ENCODE data around the gene KIF3A. TPM values are rescaled to one million over a fixed set of nuclear protein-coding genes. Genes with fewer than 3 reads are reported as not detected.

KIF3A gene
- total and polyA plus RNA-seq, 2 of the 8 experiments (the other 6 are each of a cell fraction or from before 2014, with no cell fraction given) = 3.1 to 13.1 TPM

DNA sequence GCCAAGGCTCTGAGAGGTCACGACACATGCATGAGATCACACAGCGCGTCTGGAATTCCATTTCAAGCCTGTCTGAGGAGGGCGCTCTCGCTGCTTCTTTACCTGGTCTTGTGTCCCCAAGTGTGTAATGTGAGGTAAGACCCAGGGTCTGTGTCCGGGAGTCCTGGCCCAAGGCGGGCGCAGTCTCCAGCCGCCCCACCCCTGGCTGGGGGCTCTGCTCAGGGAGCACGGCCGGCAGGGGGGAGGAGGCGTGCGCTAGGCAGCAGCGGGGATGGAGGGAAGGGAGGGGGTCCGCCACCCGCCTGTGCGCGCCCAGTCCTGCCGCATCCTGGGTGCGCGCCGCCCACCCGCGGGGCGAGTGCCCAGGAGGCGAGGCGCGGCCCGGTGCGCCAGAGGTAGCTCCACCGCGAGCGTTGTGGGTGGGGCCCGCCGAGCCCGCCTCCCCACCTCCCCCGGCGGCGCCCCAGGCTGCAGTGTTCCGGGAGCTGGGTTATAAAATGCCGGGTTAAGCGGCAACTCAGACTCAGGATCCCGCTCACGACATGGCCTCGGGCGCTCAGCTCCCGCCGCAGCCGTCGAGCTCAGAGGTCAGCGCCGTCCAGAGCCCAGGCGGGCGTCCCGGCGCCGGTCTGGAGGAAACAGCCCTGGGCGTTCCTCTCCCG, 9.7 kb upstream of the KIF3A start, which contains the start of gene CCNI2 (continued):
- TF ChIP-seq RBBP5 (IDR thresholded peaks at IDR 0.05; ENCODE audit: borderline replicate concordance, low read depth, low read length) (no peak), JUND (IDR thresholded peaks at IDR 0.05; ENCODE audit: low read length) (no peak), TAF7 (optimal IDR thresholded peaks at IDR 0.05; ENCODE audit: borderline replicate concordance, low read depth, low read length) (no peak), SRF (IDR thresholded peaks at IDR 0.05; ENCODE audit: low read depth, low read length) (no peak), KDM5A (IDR thresholded peaks at IDR 0.05; ENCODE audit: low read length) (no peak), MAFK (IDR thresholded peaks at IDR 0.05; ENCODE audit: low read depth, low read length) (no peak), SP2 (IDR thresholded peaks at IDR 0.05; ENCODE audit: low read length) (no peak), POLR2A (IDR thresholded peaks at IDR 0.05; ENCODE audit: control extremely low read depth in 1 of 2, low read depth in 2 of 2, low read length in 2 of 2) (no peak), ASH2L (IDR thresholded peaks at IDR 0.05; ENCODE audit: low read length) (peak; percentile 59), TCF12 (IDR thresholded peaks at IDR 0.05; ENCODE audit: low read depth, low read length) (no peak), SIN3A (conservative IDR thresholded peaks at IDR 0.05 in 1 of 2, IDR thresholded peaks at IDR 0.05 in 1 of 2; ENCODE audit: low read depth in 1 of 2, low read length in 2 of 2) (no peak), POLR2AphosphoS5 (IDR thresholded peaks at IDR 0.05; ENCODE audit: low read depth, low read length) (no peak), RXRA (IDR thresholded peaks at IDR 0.05; ENCODE audit: insufficient read depth, low read depth, low read length) (no peak), BRCA1 (IDR thresholded peaks at IDR 0.05; ENCODE audit: low read depth, low read length) (no peak), RAD21 (IDR thresholded peaks at IDR 0.05 in 1 of 2, conservative IDR thresholded peaks at IDR 0.05 in 1 of 2; ENCODE audit: low read depth in 2 of 2, low read length in 2 of 2) (peak; percentile 66 to 76), GTF2F1 (IDR thresholded peaks at IDR 0.05; ENCODE audit: borderline replicate concordance, low read depth, low read length) (no peak), CHD1 (IDR thresholded peaks at IDR 0.05; ENCODE audit: low read depth, low read length) (no peak), SIX5 (IDR thresholded peaks at IDR 0.05; ENCODE audit: low read depth, low read length) (no peak), CBX5 (IDR thresholded peaks at IDR 0.05; ENCODE audit: low read depth, low read length) (no peak), BACH1 (IDR thresholded peaks at IDR 0.05; ENCODE audit: low read length) (no peak)
- TF ChIP-seq, protein P1, sequence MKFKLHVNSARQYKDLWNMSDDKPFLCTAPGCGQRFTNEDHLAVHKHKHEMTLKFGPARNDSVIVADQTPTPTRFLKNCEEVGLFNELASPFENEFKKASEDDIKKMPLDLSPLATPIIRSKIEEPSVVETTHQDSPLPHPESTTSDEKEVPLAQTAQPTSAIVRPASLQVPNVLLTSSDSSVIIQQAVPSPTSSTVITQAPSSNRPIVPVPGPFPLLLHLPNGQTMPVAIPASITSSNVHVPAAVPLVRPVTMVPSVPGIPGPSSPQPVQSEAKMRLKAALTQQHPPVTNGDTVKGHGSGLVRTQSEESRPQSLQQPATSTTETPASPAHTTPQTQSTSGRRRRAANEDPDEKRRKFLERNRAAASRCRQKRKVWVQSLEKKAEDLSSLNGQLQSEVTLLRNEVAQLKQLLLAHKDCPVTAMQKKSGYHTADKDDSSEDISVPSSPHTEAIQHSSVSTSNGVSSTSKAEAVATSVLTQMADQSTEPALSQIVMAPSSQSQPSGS (IDR thresholded peaks at IDR 0.05; ENCODE audit: low read length) = no peak
- TF ChIP-seq, protein P2, sequence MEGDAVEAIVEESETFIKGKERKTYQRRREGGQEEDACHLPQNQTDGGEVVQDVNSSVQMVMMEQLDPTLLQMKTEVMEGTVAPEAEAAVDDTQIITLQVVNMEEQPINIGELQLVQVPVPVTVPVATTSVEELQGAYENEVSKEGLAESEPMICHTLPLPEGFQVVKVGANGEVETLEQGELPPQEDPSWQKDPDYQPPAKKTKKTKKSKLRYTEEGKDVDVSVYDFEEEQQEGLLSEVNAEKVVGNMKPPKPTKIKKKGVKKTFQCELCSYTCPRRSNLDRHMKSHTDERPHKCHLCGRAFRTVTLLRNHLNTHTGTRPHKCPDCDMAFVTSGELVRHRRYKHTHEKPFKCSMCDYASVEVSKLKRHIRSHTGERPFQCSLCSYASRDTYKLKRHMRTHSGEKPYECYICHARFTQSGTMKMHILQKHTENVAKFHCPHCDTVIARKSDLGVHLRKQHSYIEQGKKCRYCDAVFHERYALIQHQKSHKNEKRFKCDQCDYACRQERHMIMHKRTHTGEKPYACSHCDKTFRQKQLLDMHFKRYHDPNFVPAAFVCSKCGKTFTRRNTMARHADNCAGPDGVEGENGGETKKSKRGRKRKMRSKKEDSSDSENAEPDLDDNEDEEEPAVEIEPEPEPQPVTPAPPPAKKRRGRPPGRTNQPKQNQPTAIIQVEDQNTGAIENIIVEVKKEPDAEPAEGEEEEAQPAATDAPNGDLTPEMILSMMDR (IDR thresholded peaks at IDR 0.05; ENCODE audit: control extremely low read depth in 1 of 3, insufficient read depth in 1 of 3, low read depth in 1 of 3, low read length in 3 of 3) = peak; percentile 71 to 80 (median 74)
